Endothelial cell of umbilical vein (primary cell): ENCODE data around the gene HAGH. TPM values are rescaled to one million over a fixed set of nuclear protein-coding genes. Genes with fewer than 3 reads are reported as not detected.

Source experiments
- BruUV-seq: library from RNA; stranded (reverse); fragments of 400-500 nt; replicated peaks from 2 replicates; lab custom pipeline; 2021; lab: Mats Ljungman, UMichigan
- CTCF ChIA-PET: fragments of 300-600, 350-600 bp; sonication (Branson Sonifier 250); formaldehyde crosslinking; loops from one replicate; lab custom pipeline; 2021; ENCODE audit warnings: antibody characterized with exemption, inconsistent platforms; lab: Charles Lee
- POLR2A ChIA-PET: fragments of 300-600, 350-600 bp; sonication (Branson Sonifier 250); formaldehyde crosslinking; loops from one replicate; lab custom pipeline; 2021; ENCODE audit warnings: antibody characterized with exemption, inconsistent platforms; lab: Charles Lee
- DNase-seq: peaks from one replicate; pipeline ENCODE4 v3.0.0-alpha.2; 2011; ENCODE audit warnings: low read depth, low spot score
- FAIRE-seq: peaks from 2 replicates; lab custom pipeline; 2011; peaks lifted over from hg19 to GRCh38; lab: Jason Lieb, UNC
- H2AFZ ChIP-seq: 2 replicates; pipeline ENCODE4 v1.6.0; 2012; ENCODE audit warnings: low read depth, low read length, control low read depth, inconsistent platforms
- H3K27ac ChIP-seq: 2 replicates; pipeline ENCODE4 v1.5.1; 2011; ENCODE audit warnings: low read depth, mild to moderate bottlenecking, control low read depth, low read length, moderate library complexity; ENCODE audit not compliant: insufficient read depth
- H3K27me3 ChIP-seq, 2 experiments: 2 replicates each; pipeline versions ENCODE4 v1.6.0 to v1.6.1; 2011; ENCODE audit warnings: low read length in 2 of 2, mixed read lengths in 1 of 2; ENCODE audit not compliant: control insufficient read depth in 2 of 2, insufficient read depth in 2 of 2
- H3K36me3 ChIP-seq, 2 experiments: 2 replicates in 1 of 2; 3 replicates in 1 of 2; pipeline ENCODE4 v1.5.1; 2011; ENCODE audit warnings: low read length in 2 of 2, mild to moderate bottlenecking in 1 of 2, moderate library complexity in 1 of 2; ENCODE audit not compliant: control insufficient read depth in 2 of 2, insufficient read depth in 2 of 2; ENCODE audit errors: extremely low read depth in 1 of 2
- H3K4me1 ChIP-seq: 3 replicates; pipeline ENCODE4 v1.5.1; 2011; ENCODE audit warnings: mild to moderate bottlenecking, low read length; ENCODE audit not compliant: control insufficient read depth, insufficient read depth; ENCODE audit errors: extremely low read depth
- H3K4me2 ChIP-seq: 2 replicates; pipeline ENCODE4 v1.6.1; 2011; ENCODE audit warnings: low read length, control low read depth, mixed read lengths; ENCODE audit not compliant: insufficient read depth
- H3K4me3 ChIP-seq, 3 experiments: fragments of 200-600 bp in 1 of 3; sonication (generic), shearing (Covaris generic) in 1 of 3; replicated peaks in 1 of 3; 2 replicates each; pipeline ENCODE4 v1.5.1; 2011 to 2016; ENCODE audit warnings: control low read depth in 3 of 3, low read length in 3 of 3, mild to moderate bottlenecking in 2 of 3, inconsistent platforms in 1 of 3, low read depth in 1 of 3, moderate library complexity in 1 of 3; ENCODE audit not compliant: insufficient read depth in 1 of 3
- H3K79me2 ChIP-seq: 2 replicates; pipeline ENCODE4 v1.6.0; 2012; ENCODE audit warnings: low read length, inconsistent platforms; ENCODE audit not compliant: control insufficient read depth, insufficient read depth
- H3K9ac ChIP-seq: replicated peaks from 2 replicates; pipeline ENCODE3; 2011; ENCODE audit warnings: low read length, control low read depth; ENCODE audit not compliant: insufficient read depth; ENCODE audit errors: extremely low read depth
- H3K9me1 ChIP-seq: replicated peaks from 3 replicates; pipeline ENCODE4 v1.6.0; 2011; ENCODE audit warnings: mild to moderate bottlenecking, low read length; ENCODE audit not compliant: control insufficient read depth, insufficient read depth; ENCODE audit errors: extremely low read depth
- H3K9me3 ChIP-seq: replicated peaks from 2 replicates; pipeline ENCODE4 v1.5.1; 2012; ENCODE audit warnings: low read length, inconsistent platforms; ENCODE audit not compliant: control insufficient read depth, insufficient read depth
- H4K20me1 ChIP-seq: replicated peaks from 2 replicates; pipeline ENCODE3; 2011; ENCODE audit warnings: mild to moderate bottlenecking, low read length; ENCODE audit not compliant: control insufficient read depth, insufficient read depth; ENCODE audit errors: extremely low read depth
- CTCF ChIP-seq, 2 donors: IDR thresholded peaks; 1 replicate in 1 of 2; 2 replicates in 1 of 2; pipeline ENCODE4 v1.5.1; 2011; ENCODE audit warnings: low read length in 2 of 2, mild to moderate bottlenecking in 2 of 2, moderate library complexity in 2 of 2, control low read depth in 1 of 2, inconsistent platforms in 1 of 2, low read depth in 1 of 2; ENCODE audit not compliant: insufficient read depth in 1 of 2; ENCODE audit errors: extremely low read depth in 1 of 2
- EZH2 ChIP-seq: IDR thresholded peaks from 2 replicates; pipeline ENCODE4 v1.6.1; 2012; ENCODE audit warnings: borderline replicate concordance, low read depth, mild to moderate bottlenecking, moderate library complexity, low read length, inconsistent platforms; ENCODE audit not compliant: severe bottlenecking
- FOS ChIP-seq: IDR thresholded peaks from 2 replicates; pipeline ENCODE4 v1.6.1; 2011; ENCODE audit warnings: mild to moderate bottlenecking, low read length, moderate library complexity, borderline replicate concordance; ENCODE audit not compliant: insufficient read depth
- GATA2 ChIP-seq: IDR thresholded peaks from 2 replicates; pipeline ENCODE4 v1.7.0; 2011; ENCODE audit warnings: low read depth, mild to moderate bottlenecking, moderate library complexity, mixed read lengths, low read length; ENCODE audit not compliant: insufficient read length, insufficient read depth
- JUN ChIP-seq: IDR thresholded peaks from 2 replicates; pipeline ENCODE4 v1.6.1; 2011; ENCODE audit warnings: borderline replicate concordance, low read depth; ENCODE audit not compliant: insufficient read length, insufficient read depth
- MYC ChIP-seq: IDR thresholded peaks from one replicate; pipeline ENCODE4 v1.6.1; 2011; ENCODE audit warnings: mild to moderate bottlenecking, low read depth, low read length
- POLR2A ChIP-seq: IDR thresholded peaks from 2 replicates; pipeline ENCODE4 v1.6.1; 2012; ENCODE audit warnings: low read depth, mild to moderate bottlenecking, control low read depth, low read length
- POLR2AphosphoS5 ChIP-seq: IDR thresholded peaks from 2 replicates; pipeline ENCODE4 v1.6.1; 2012; ENCODE audit warnings: low read depth, mild to moderate bottlenecking, control low read depth, low read length, moderate library complexity; ENCODE audit not compliant: insufficient read depth
- dilution Hi-C: fragments of 300-500 bp; cut with MboI; formaldehyde crosslinking; loops from one replicate; pipeline ENCODE4 v1.15.0; 2019; ENCODE audit warnings: low sequenced_read_pairs; ENCODE audit not compliant: extremely low pct_ligation_motif_present
- intact Hi-C: fragments of 100-400 bp; cut with micrococcal nuclease; formaldehyde crosslinking; loops from one replicate; pipeline ENCODE4 v1.10.0; 2022
- polyA plus RNA-seq, 4 experiments: library from polyadenylated mRNA; depleted of rRNA in 3 of 4; stranded (reverse) in 3 of 4; unstranded in 1 of 4; fragments of >200 nt; gene quantifications; 2 replicates each; pipeline versions ENCODE4 v1.2.1 to v1.2.3, GENCODE V29; 2011 to 2012; ENCODE audit warnings: missing spikeins in 1 of 4
- total RNA-seq: library from RNA; stranded (reverse); gene quantifications from 2 replicates; pipeline ENCODE4 v1.2.3, GENCODE V29; 2021
- TF ChIP-seq, protein P1 (sequence below): IDR thresholded peaks from 2 replicates; pipeline ENCODE4 v1.6.1; 2011; ENCODE audit not compliant: insufficient read depth, insufficient read length

The HAGH gene
- total and polyA plus RNA-seq, 2 donors (not counting 3 experiments of a cell fraction or from before 2014, with no cell fraction given): 54.3 to 84.2 TPM

- BruUV-seq: no TSS peak
- Histone ChIP-seq H3K4me1 (no peaks in the 10 kb centered on the region), H3K36me3 (peaks cover 5 to 58% of the 10 kb centered on the region in 2 experiments), H3K79me2 (no peaks in the 10 kb centered on the region), H3K27ac (no peak overlapping the region), H3K4me2 (no peak overlapping the region), H4K20me1 (no peaks in the 10 kb centered on the region), H3K27me3 (no peaks in the 10 kb centered on the region), H3K9ac (no peak overlapping the region), H3K4me3 (no peak overlapping the region), H3K9me1 (no peaks in the 10 kb centered on the region), H3K9me3 (no peaks in the 10 kb centered on the region), H2AFZ (no peak overlapping the region)
- intact Hi-C loops (no loop called here), dilution Hi-C loops (no loop called here)
- ChIA-PET CTCF (interaction anchor here (0.9 kb wide), 1 partner anchor 59 kb away, joined by 3 read pairs; no protein-coding TSS in a partner anchor), POLR2A (no interaction called here)
- TF ChIP-seq POLR2A: no peak
- TF ChIP-seq JUN: no peak
- no peak for TF ChIP-seq CTCF (IDR thresholded peaks at IDR 0.05; ENCODE audit: extremely low read depth in 1 of 2, insufficient read depth in 1 of 2, low read depth in 1 of 2, low read length in 2 of 2)
- FAIRE-seq (no peak), DNase-seq (no peak)
Observed at GRCh38 chr16:1762879-1763520, 63.6 kb downstream of the HAGH start.

- ChIA-PET POLR2A (no interaction called here), CTCF (interaction anchor here (0.9 kb wide), 1 partner anchor 59 kb away, joined by 3 read pairs; no protein-coding TSS in a partner anchor)
- intact Hi-C loops: no loop called here
Observed at GRCh38 chr16:1762196-1762878, 64.3 kb downstream of the HAGH start.

More at GRCh38 chr16:1762196-1762878, 64.3 kb downstream of the HAGH start:
- no peak for DNase-seq
- no peaks in the 10 kb centered on the region for H3K27me3 ChIP-seq
- no peak for FAIRE-seq
- BruUV-seq: no TSS peak
- H3K9me1 ChIP-seq: no peaks in the 10 kb centered on the region
- H4K20me1 ChIP-seq: no peaks in the 10 kb centered on the region
- no peak overlapping the region for H3K4me3 ChIP-seq
- H2AFZ ChIP-seq: no peak overlapping the region
- no peaks in the 10 kb centered on the region for H3K9me3 ChIP-seq
- H3K4me1 ChIP-seq: no peaks in the 10 kb centered on the region
- H3K36me3 ChIP-seq: peaks cover 5 to 54% of the 10 kb centered on the region in 2 experiments
- H3K9ac ChIP-seq: no peak overlapping the region
- no peak overlapping the region for H3K4me2 ChIP-seq
- dilution Hi-C loops: no loop called here
- no peak overlapping the region for H3K27ac ChIP-seq
- TF ChIP-seq GATA2 (no peak), POLR2AphosphoS5 (no peak), FOS (no peak), POLR2A (no peak), CTCF (IDR thresholded peaks at IDR 0.05; ENCODE audit: extremely low read depth in 1 of 2, insufficient read depth in 1 of 2, low read depth in 1 of 2, low read length in 2 of 2) (no peak), MYC (no peak), EZH2 (no peak)
- TF ChIP-seq, protein P1, sequence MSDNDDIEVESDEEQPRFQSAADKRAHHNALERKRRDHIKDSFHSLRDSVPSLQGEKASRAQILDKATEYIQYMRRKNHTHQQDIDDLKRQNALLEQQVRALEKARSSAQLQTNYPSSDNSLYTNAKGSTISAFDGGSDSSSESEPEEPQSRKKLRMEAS: no peak
- no peaks in the 10 kb centered on the region for H3K79me2 ChIP-seq
